HepG2 (cell line): ENCODE data around the gene TBC1D10B. TPM values are rescaled to one million over a fixed set of nuclear protein-coding genes. Genes with fewer than 3 reads are reported as not detected.

ENCODE experiments used
- ATAC-seq: fragments of 200-7000 bp; cut with Tn5 transposase; 3 replicates; pipeline ENCODE4 v1.9.1; 2020; ENCODE audit warnings: mild to moderate bottlenecking, moderate library complexity
- BruUV-seq: library from RNA; stranded (reverse); fragments of 400-500 nt; replicated peaks from 2 replicates; lab custom pipeline; 2021; lab: Mats Ljungman, UMichigan
- CTCF ChIA-PET: fragments of 300-600 bp; formaldehyde crosslinking; extraction: SDS; loops from one replicate; lab custom pipeline; 2021; ENCODE audit warnings: low total read pairs, inconsistent platforms, low intra/inter-chr PET ratio; lab: Yijun Ruan, JAX
- POLR2A ChIA-PET: fragments of 350-600 bp; sonication (Branson Sonifier 250); formaldehyde crosslinking; loops from one replicate; lab custom pipeline; 2020; ENCODE audit warnings: antibody characterized with exemption, inconsistent platforms; lab: Yijun Ruan, JAX
- DNase-seq: peaks from one replicate; pipeline ENCODE4 v3.0.0-alpha.2; 2015; ENCODE audit warnings: low spot score
- FAIRE-seq: peaks from 3 replicates; lab custom pipeline; 2011; peaks lifted over from hg19 to GRCh38; lab: Jason Lieb, UNC
- H2AFZ ChIP-seq: one replicate; pipeline ENCODE4 v1.6.1; 2011; ENCODE audit warnings: low read length, inconsistent platforms
- H3K27ac ChIP-seq: fragments of 300-600 bp; 3 replicates; pipeline ENCODE4 v1.8.0; 2011; ENCODE audit warnings: mixed run types, mild to moderate bottlenecking, mixed read lengths, low read length, inconsistent platforms; ENCODE audit not compliant: insufficient read depth; ENCODE audit errors: extremely low read length
- H3K27me3 ChIP-seq, 2 experiments: fragments of 200-600 bp in 1 of 2; 2 replicates in 1 of 2; 3 replicates in 1 of 2; pipeline versions ENCODE4 v1.6.0 to v1.8.0; 2011; ENCODE audit warnings: low read length in 2 of 2, mild to moderate bottlenecking in 2 of 2, moderate library complexity in 2 of 2, inconsistent platforms in 1 of 2; ENCODE audit not compliant: insufficient read depth in 2 of 2, control insufficient read depth in 1 of 2
- H3K36me3 ChIP-seq, 2 experiments: fragments of 200-600 bp in 1 of 2; replicated peaks in 1 of 2; 2 replicates in 1 of 2; 3 replicates in 1 of 2; pipeline versions ENCODE4 v1.5.1 to v1.8.0; 2011; ENCODE audit warnings: low read length in 2 of 2, inconsistent platforms in 1 of 2; ENCODE audit not compliant: insufficient read depth in 2 of 2, control insufficient read depth in 1 of 2
- H3K4me1 ChIP-seq: 2 replicates; pipeline ENCODE4 v1.5.1; 2012; ENCODE audit warnings: low read length, inconsistent platforms; ENCODE audit not compliant: insufficient read depth
- H3K4me2 ChIP-seq: 2 replicates; pipeline ENCODE4 v1.6.0; 2011; ENCODE audit warnings: low read depth, low read length, inconsistent platforms
- H3K4me3 ChIP-seq, 3 experiments: fragments of 200-600 bp in 1 of 3; sonication (generic), shearing (Covaris generic) in 1 of 3; replicated peaks in 1 of 3; 2 replicates each; pipeline ENCODE4 v1.5.1; 2011 to 2016; ENCODE audit warnings: low read length in 3 of 3, inconsistent platforms in 2 of 3, low read depth in 2 of 3, mild to moderate bottlenecking in 2 of 3, control low read depth in 1 of 3, mixed read lengths in 1 of 3; ENCODE audit not compliant: insufficient read depth in 1 of 3
- H3K79me2 ChIP-seq: one replicate; pipeline ENCODE4 v1.6.1; 2011; ENCODE audit warnings: low read length, inconsistent platforms; ENCODE audit not compliant: insufficient read depth
- H3K9ac ChIP-seq: 2 replicates; pipeline ENCODE4 v1.6.0; 2011; ENCODE audit warnings: mild to moderate bottlenecking, low read depth, low read length, inconsistent platforms; ENCODE audit not compliant: insufficient read depth
- H3K9me3 ChIP-seq: 2 replicates; pipeline ENCODE4 v1.5.1; 2012; ENCODE audit warnings: mild to moderate bottlenecking, low read length
- H4K20me1 ChIP-seq: 2 replicates; pipeline ENCODE4 v1.6.0; 2011; ENCODE audit warnings: inconsistent platforms, mild to moderate bottlenecking, low read length, moderate library complexity; ENCODE audit not compliant: insufficient read depth
- GPN1 ChIP-seq: sonication (generic); formaldehyde crosslinking; IDR thresholded peaks from 2 replicates; pipeline ENCODE4 v1.5.1; 2020; ENCODE audit warnings: missing genetic modification reagents, borderline replicate concordance
- HCFC1 ChIP-seq: fragments of 150-350 bp; IDR thresholded peaks from 2 replicates; pipeline ENCODE4 v1.6.1; 2014; ENCODE audit warnings: low read depth, low read length
- NFIB ChIP-seq: sonication (generic); formaldehyde crosslinking; IDR thresholded peaks from 2 replicates; pipeline ENCODE4 v1.9.0; 2021; ENCODE audit warnings: missing genetic modification reagents, mild to moderate bottlenecking, borderline replicate concordance
- SRSF9 ChIP-seq: fragments of 200-400 bp; formaldehyde crosslinking; IDR thresholded peaks from 2 replicates; pipeline ENCODE4 v1.6.1; 2018; ENCODE audit warnings: borderline replicate concordance, mild to moderate bottlenecking, low read depth, low read length; ENCODE audit not compliant: insufficient read depth, poor library complexity, severe bottlenecking
- TBL1XR1 ChIP-seq: fragments of 150-350 bp; IDR thresholded peaks from 2 replicates; pipeline ENCODE4 v1.6.1; 2014; ENCODE audit warnings: borderline replicate concordance, low read length; ENCODE audit not compliant: partially characterized antibody
- ZNF749 ChIP-seq: sonication (generic); formaldehyde crosslinking; IDR thresholded peaks from 2 replicates; pipeline ENCODE4 v1.8.0; 2022; ENCODE audit warnings: mild to moderate bottlenecking, missing genetic modification reagents, moderate library complexity, borderline replicate concordance
- ZNF75D ChIP-seq: sonication (generic); formaldehyde crosslinking; IDR thresholded peaks from 2 replicates; pipeline ENCODE4 v1.8.1; 2023; ENCODE audit warnings: missing genetic modification reagents, mild to moderate bottlenecking, borderline replicate concordance
- ZSCAN20 ChIP-seq: sonication (generic); formaldehyde crosslinking; IDR thresholded peaks from 2 replicates; pipeline ENCODE4 v1.4.0; 2020; ENCODE audit warnings: missing genetic modification reagents, mild to moderate bottlenecking, borderline replicate concordance
- ZSCAN30 ChIP-seq: sonication (generic); formaldehyde crosslinking; IDR thresholded peaks from 2 replicates; pipeline ENCODE4 v1.5.0; 2020; ENCODE audit warnings: mild to moderate bottlenecking, missing genetic modification reagents
- WGBS: methylation state at CpG from one replicate; pipeline ENCODE4 v1.1.6; 2017; ENCODE audit warnings: low lambda C conversion rate; 5-methylcytosine and 5-hydroxymethylcytosine counted together
- in situ Hi-C: cut with HindIII; loops from 2 replicates; pipeline ENCODE4 v1.10.0; 2017; ENCODE audit warnings: low pct_unique_long_range_greater_than_20kb; ENCODE audit not compliant: extremely low pct_ligation_motif_present
- intact Hi-C: fragments of 100-400 bp; cut with micrococcal nuclease; formaldehyde crosslinking; loops from one replicate; pipeline ENCODE4 v1.10.0; 2022; ENCODE audit not compliant: unreplicated experiment
- polyA plus RNA-seq, 8 experiments: library from polyadenylated mRNA; depleted of rRNA in 3 of 8; stranded (reverse) in 7 of 8; unstranded in 1 of 8; fragments of >200 nt; fragmentation: Illumina TruSeq in 4 of 8; extraction: Trizol in 4 of 8; gene quantifications; 2 replicates each; pipeline versions ENCODE4 v1.2.1 to v1.2.3, GENCODE V29; 2011 to 2016; ENCODE audit warnings: low read depth in 4 of 8, missing spikeins in 1 of 8, mixed read lengths in 1 of 8; ENCODE audit not compliant: insufficient read depth in 1 of 8
- total RNA-seq, 5 experiments: library from RNA; depleted of rRNA; stranded (reverse); fragments of >200 nt; fragmentation: Illumina TruSeq; extraction: Trizol; gene quantifications; 2 replicates each; pipeline ENCODE4 v1.2.3, GENCODE V29; 2016; ENCODE audit warnings: low read depth in 1 of 5
- TF ChIP-seq, protein P1 (sequence below): fragments of 450-650 bp; IDR thresholded peaks from 2 replicates; pipeline ENCODE4 v1.6.1; 2017; ENCODE audit warnings: mild to moderate bottlenecking
- TF ChIP-seq, protein P2 (sequence below): sonication (generic); formaldehyde crosslinking; IDR thresholded peaks from 2 replicates; pipeline ENCODE4 v1.8.1; 2023; ENCODE audit warnings: mild to moderate bottlenecking, missing genetic modification reagents
- TF ChIP-seq, protein P3 (sequence below): sonication (generic); formaldehyde crosslinking; IDR thresholded peaks from 2 replicates; pipeline ENCODE4 v1.4.0; 2020; ENCODE audit warnings: missing genetic modification reagents

TBC1D10B gene
- total and polyA plus RNA-seq, 2 of the 13 experiments (the other 11 are each of a cell fraction or from before 2014, with no cell fraction given), result 15.7 to 24.8 TPM

DNA sequence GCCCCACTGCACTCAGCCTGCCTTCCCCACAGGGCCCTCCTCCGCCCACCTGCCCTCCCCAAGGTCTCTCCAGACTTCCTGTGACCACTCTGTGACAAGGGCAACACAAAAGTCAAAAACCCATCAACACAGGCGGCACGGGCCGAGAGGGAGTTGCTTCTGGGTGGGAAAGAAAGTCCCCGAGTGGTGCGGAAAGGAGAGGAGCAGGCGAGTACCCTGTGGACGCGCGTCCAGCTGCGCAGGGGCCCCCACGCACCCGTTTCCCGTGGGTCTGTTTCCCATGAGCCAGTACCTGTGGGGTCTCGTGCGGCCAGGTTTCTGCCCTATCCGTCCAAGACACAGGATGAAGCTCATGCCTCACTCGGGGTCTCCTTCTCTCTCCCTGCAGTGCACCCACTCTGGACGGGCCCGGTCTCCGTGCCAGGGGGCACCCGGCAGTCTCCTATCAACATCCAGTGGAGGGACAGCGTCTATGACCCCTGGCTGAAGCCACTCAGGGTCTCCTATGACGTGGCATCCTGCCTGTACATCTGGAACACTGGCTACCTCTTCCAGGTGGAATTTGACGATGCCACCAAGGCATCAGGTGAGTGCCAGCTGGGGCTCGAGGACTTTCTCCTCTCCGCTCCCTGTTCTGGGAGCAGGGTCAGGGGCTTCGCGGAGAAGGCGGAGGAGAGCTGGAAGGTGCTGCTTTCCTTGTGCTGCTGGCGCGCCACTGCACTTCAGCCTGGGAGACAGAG lies 27.4 kb downstream of the TBC1D10B start:
- BruUV-seq, result no TSS peak
- FAIRE-seq (no peak), DNase-seq (no peak), ATAC-seq (no peak)
- Histone ChIP-seq H4K20me1 (no peaks in the 10 kb centered on the region), H2AFZ (no peak overlapping the region), H3K79me2 (peaks cover 14% of the 10 kb centered on the region), H3K27ac (no peak overlapping the region), H3K4me2 (no peak overlapping the region), H3K4me1 (peaks cover 31% of the 10 kb centered on the region), H3K9ac (no peak overlapping the region), H3K36me3 (peaks cover 12 to 35% of the 10 kb centered on the region in 2 experiments; a peak in 4 of 5 replicates), H3K9me3 (no peaks in the 10 kb centered on the region), H3K4me3 (no peak overlapping the region), H3K27me3 (no peaks in the 10 kb centered on the region; a peak in 1 of 5 replicates)
- intact Hi-C loops (no loop called here), in situ Hi-C loops (loop anchor here (25.0 kb wide), 1 partner anchor 756 kb away; no protein-coding TSS in a partner anchor)
- ChIA-PET CTCF (no interaction called here), POLR2A (interaction anchor here (0.7 to 2.1 kb wide), 4 partner anchors 7 to 316 kb away, joined by 3 to 7 read pairs (median 5); partner anchors contain the start of gene CD2BP2)
- WGBS, result 96% methylated on average over 32 of the region's 32 CpGs
- TF ChIP-seq, protein P1, sequence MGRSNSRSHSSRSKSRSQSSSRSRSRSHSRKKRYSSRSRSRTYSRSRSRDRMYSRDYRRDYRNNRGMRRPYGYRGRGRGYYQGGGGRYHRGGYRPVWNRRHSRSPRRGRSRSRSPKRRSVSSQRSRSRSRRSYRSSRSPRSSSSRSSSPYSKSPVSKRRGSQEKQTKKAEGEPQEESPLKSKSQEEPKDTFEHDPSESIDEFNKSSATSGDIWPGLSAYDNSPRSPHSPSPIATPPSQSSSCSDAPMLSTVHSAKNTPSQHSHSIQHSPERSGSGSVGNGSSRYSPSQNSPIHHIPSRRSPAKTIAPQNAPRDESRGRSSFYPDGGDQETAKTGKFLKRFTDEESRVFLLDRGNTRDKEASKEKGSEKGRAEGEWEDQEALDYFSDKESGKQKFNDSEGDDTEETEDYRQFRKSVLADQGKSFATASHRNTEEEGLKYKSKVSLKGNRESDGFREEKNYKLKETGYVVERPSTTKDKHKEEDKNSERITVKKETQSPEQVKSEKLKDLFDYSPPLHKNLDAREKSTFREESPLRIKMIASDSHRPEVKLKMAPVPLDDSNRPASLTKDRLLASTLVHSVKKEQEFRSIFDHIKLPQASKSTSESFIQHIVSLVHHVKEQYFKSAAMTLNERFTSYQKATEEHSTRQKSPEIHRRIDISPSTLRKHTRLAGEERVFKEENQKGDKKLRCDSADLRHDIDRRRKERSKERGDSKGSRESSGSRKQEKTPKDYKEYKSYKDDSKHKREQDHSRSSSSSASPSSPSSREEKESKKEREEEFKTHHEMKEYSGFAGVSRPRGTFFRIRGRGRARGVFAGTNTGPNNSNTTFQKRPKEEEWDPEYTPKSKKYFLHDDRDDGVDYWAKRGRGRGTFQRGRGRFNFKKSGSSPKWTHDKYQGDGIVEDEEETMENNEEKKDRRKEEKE, result no peak
- TF ChIP-seq HCFC1 (no peak), ZSCAN30 (CRISPR knock-in tag) (no peak), GPN1 (CRISPR knock-in tag) (no peak), SRSF9 (no peak), NFIB (CRISPR knock-in tag) (0 out of 2 replicates have a peak, but pooled peaks have one; percentile 76), ZNF749 (CRISPR knock-in tag) (no peak), TBL1XR1 (no peak), ZNF75D (CRISPR knock-in tag) (no peak), ZSCAN20 (CRISPR knock-in tag) (no peak)
- TF ChIP-seq, protein P2, sequence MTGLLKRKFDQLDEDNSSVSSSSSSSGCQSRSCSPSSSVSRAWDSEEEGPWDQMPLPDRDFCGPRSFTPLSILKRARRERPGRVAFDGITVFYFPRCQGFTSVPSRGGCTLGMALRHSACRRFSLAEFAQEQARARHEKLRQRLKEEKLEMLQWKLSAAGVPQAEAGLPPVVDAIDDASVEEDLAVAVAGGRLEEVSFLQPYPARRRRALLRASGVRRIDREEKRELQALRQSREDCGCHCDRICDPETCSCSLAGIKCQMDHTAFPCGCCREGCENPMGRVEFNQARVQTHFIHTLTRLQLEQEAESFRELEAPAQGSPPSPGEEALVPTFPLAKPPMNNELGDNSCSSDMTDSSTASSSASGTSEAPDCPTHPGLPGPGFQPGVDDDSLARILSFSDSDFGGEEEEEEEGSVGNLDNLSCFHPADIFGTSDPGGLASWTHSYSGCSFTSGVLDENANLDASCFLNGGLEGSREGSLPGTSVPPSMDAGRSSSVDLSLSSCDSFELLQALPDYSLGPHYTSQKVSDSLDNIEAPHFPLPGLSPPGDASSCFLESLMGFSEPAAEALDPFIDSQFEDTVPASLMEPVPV (CRISPR knock-in tag), result no peak
- TF ChIP-seq, protein P3, sequence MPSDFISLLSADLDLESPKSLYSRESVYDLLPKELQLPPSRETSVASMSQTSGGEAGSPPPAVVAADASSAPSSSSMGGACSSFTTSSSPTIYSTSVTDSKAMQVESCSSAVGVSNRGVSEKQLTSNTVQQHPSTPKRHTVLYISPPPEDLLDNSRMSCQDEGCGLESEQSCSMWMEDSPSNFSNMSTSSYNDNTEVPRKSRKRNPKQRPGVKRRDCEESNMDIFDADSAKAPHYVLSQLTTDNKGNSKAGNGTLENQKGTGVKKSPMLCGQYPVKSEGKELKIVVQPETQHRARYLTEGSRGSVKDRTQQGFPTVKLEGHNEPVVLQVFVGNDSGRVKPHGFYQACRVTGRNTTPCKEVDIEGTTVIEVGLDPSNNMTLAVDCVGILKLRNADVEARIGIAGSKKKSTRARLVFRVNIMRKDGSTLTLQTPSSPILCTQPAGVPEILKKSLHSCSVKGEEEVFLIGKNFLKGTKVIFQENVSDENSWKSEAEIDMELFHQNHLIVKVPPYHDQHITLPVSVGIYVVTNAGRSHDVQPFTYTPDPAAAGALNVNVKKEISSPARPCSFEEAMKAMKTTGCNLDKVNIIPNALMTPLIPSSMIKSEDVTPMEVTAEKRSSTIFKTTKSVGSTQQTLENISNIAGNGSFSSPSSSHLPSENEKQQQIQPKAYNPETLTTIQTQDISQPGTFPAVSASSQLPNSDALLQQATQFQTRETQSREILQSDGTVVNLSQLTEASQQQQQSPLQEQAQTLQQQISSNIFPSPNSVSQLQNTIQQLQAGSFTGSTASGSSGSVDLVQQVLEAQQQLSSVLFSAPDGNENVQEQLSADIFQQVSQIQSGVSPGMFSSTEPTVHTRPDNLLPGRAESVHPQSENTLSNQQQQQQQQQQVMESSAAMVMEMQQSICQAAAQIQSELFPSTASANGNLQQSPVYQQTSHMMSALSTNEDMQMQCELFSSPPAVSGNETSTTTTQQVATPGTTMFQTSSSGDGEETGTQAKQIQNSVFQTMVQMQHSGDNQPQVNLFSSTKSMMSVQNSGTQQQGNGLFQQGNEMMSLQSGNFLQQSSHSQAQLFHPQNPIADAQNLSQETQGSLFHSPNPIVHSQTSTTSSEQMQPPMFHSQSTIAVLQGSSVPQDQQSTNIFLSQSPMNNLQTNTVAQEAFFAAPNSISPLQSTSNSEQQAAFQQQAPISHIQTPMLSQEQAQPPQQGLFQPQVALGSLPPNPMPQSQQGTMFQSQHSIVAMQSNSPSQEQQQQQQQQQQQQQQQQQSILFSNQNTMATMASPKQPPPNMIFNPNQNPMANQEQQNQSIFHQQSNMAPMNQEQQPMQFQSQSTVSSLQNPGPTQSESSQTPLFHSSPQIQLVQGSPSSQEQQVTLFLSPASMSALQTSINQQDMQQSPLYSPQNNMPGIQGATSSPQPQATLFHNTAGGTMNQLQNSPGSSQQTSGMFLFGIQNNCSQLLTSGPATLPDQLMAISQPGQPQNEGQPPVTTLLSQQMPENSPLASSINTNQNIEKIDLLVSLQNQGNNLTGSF (CRISPR knock-in tag), result no peak
